Stimulated activated CD4-positive, alpha-beta T cell treated with anti-CD3 and anti-CD28 coated beads, Interleukin-1b, Interleukin-23, amount 100 ng/mL, for 1 hour (primary cell): ENCODE data around the gene ENPP4.
"Not testable (repeated sequence)": the region's sequence is repeated elsewhere in the genome, so short reads cannot be mapped to it uniquely, and the experiment has no call there.

Experiments used
- DNase-seq, 2 donors: peaks; one replicate each; pipeline ENCODE4 v3.0.0-alpha.2; 2020; ENCODE audit warnings: low read depth in 2 of 2

ENPP4 gene, protein sequence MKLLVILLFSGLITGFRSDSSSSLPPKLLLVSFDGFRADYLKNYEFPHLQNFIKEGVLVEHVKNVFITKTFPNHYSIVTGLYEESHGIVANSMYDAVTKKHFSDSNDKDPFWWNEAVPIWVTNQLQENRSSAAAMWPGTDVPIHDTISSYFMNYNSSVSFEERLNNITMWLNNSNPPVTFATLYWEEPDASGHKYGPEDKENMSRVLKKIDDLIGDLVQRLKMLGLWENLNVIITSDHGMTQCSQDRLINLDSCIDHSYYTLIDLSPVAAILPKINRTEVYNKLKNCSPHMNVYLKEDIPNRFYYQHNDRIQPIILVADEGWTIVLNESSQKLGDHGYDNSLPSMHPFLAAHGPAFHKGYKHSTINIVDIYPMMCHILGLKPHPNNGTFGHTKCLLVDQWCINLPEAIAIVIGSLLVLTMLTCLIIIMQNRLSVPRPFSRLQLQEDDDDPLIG

GRCh38 chr6:46129629-46130511, at the start of gene ENPP4:
ENPP4 (plus strand) TSS chr6:46129989; CDS start chr6:46139584, 9,595 bp downstream.
- DNase-seq = peak; percentile 76

- DNase-seq = no peak
Measured at GRCh38 chr6:46080111-46080510, 49.7 kb upstream of the ENPP4 start.

- not testable (repeated sequence) for DNase-seq
Measured at GRCh38 chr6:46085688-46086087, 44.1 kb upstream of the ENPP4 start.

DNA sequence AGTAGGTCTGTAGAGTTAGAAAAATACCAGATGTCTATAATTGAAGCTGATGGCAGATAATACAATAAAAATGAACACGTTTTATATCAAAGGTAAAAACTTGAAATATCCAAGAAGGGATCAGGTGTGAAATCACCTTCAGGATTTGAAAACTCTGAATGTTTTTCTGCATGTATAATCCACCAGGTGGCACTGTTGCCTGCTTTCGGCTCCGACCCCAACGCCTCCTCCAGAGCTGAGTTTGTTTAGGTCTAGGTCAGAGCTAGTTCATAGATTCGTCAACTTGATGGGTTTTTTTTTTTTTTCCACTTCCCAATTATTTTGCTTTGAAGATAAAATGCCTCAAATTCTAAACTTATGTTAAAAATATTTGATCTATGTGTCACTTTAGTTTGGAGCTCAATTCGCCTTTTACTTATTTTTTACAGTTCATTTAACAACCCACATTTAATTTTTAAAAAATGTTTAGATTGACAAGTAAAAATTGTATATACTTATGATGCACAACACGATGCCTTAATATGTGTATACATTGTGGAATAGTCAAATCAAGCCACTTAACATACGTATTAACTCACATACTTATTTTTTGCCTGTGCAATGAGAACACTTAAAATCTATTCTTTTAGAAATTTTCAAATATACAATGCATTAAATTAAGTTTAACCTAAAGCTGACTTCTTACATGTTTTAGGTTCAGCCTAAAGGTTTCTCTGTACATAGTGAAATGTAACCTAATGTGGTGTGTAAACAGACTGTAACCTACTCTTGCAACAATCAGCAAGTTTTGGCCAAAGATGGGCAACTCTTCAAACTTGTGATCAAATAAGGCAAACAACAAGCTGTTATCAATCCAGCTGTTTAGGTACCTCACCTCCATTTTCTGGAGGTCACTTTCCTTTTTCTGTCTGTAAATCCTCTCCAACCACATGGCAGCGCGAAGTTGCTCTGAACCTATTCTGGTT, 39.4 kb upstream of the ENPP4 start:
- DNase-seq = peak; percentile 9 to 17

- no peak for DNase-seq
Measured at GRCh38 chr6:46091080-46091478, 38.7 kb upstream of the ENPP4 start.

- DNase-seq = no peak
Measured at GRCh38 chr6:46095251-46095650, 34.5 kb upstream of the ENPP4 start.

- no peak for DNase-seq
Measured at GRCh38 chr6:46097366-46097765, 32.4 kb upstream of the ENPP4 start.

DNA sequence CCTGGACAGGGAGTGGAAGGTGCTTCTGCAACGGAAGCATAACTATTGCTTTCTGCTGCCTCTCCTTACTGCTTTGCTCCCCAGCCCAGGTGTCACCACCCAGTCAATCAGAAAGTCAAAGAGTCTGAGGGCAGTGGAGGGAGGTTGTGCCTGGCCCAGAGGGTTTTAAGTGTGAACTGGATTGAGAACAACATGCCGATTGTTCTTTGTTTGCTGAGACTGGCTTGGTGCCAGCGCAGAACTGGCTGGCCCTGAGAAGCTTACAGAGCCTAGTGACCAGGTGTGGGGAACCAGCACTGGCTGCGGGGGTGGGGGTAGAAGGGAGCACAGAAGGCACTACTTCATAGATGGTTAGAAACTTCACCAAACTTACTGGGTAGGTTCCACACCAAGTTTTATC, 31.1 kb upstream of the ENPP4 start:
- no peak for DNase-seq

- no peak for DNase-seq
Measured at GRCh38 chr6:46099952-46100351, 29.8 kb upstream of the ENPP4 start.

- DNase-seq = no peak
Measured at GRCh38 chr6:46102123-46102522, 27.7 kb upstream of the ENPP4 start.

- DNase-seq = no peak
Measured at GRCh38 chr6:46103441-46104115, 26.2 kb upstream of the ENPP4 start.

DNA sequence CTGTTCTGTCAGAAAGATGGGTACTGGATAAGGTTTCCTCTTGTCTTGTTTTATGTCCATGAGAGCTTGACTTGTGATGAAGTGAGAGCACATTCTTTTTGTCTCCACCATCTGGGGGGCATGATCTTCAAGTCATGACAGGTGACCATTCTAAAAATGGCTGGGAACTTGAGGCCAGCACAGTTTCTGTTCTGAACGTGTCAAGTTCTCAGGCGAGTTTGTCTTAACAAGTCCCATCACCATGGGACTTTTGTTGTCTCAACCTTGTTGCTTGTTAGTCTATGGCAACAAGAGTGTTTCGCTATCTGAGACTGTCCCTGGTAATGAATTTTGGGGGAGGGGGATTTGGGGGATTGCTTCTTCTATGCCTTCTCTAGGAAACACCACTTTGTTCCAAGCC, 25.6 kb upstream of the ENPP4 start:
- no peak for DNase-seq

DNA sequence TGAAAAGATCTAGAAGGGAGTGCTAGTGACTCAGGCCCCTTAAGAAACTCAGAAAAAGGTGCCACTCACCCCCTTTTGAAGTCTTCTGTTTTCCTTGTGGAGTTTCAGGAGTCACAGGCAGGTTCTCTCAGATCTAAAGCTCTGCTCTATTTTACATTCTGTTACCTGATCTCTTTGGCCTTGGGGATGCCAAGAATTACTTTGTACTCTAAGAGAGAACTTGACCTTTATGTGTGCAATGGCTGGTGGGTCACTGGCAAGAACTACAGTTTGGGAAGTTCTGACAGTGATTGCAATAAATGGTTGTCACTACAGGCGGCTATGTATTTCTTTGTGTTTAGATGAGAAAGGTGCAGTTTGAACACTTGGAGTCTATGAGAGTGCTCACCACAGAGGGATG, 24.2 kb upstream of the ENPP4 start:
- DNase-seq = no peak

GRCh38 chr6:46113370-46113769, 16.4 kb upstream of the ENPP4 start:
- DNase-seq = no peak

- DNase-seq = no peak
Measured at GRCh38 chr6:46115634-46116033, 14.2 kb upstream of the ENPP4 start.

DNA sequence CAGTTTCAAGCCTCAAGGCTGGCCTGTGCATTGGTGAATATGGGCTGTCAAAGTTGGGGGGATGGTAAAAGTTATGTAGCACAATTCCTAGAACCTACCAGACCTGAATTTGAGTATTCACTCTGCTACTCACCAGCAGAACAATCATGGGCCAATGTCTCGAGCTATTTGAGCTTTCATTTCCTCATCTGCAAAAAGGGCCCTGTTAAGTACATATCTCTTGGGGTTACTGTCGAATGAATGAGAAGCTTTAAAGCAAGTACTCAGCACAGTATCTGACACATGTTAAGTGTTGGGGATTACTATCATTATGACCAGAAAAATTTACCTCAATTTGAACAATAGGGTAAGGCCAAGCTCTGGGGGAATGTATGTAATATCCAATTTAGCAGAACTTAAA, 13.5 kb upstream of the ENPP4 start:
- DNase-seq = no peak

DNA sequence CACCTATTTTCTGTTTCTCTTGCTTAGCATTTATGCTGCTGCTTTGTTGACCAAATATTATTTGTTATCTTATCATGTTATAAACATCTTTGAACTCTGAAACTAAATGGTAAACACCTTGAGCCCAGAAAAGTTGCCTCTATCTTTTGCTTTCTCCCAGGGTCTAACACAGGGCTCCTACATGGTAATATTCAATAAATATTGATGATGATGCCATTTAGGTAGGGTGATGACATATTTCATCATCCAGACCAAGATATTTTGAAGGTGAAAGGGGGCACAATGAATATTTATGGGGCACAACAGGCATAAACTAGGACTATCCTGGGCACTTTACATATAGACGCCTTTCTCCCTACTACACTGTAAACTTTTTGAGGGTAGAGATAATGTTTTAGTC, 11.6 kb upstream of the ENPP4 start:
- DNase-seq = no peak

GRCh38 chr6:46118836-46119235, 11.0 kb upstream of the ENPP4 start:
- DNase-seq = no peak

GRCh38 chr6:46119679-46120078, 10.1 kb upstream of the ENPP4 start:
- DNase-seq = not testable (repeated sequence)

- no peak for DNase-seq
Measured at GRCh38 chr6:46128476-46128875, 1.3 kb upstream of the ENPP4 start.

- DNase-seq = no peak
Measured at GRCh38 chr6:46129291-46129628, 529 bp upstream of the ENPP4 start.
